Esophagus muscularis mucosa (tissue), 4 donors: Measurements from ENCODE around the gene CAMKV. TPM values are rescaled to one million over a fixed set of nuclear protein-coding genes. Genes with fewer than 3 reads are reported as not detected.
"Not testable (repeated sequence)": the region's sequence is repeated elsewhere in the genome, so short reads cannot be mapped to it uniquely, and the experiment has no call there.

Source experiments
- DNase-seq: peaks from one replicate; pipeline ENCODE4 v3.0.0-alpha.2; 2017; ENCODE audit errors: extremely low spot score
- H3K27ac ChIP-seq, 4 donors: fragments of 200-600 bp; sonication (generic); replicated peaks in 1 of 4; 1 replicate in 3 of 4; 2 replicates in 1 of 4; pipeline ENCODE4 v1.5.1; 2016 to 2019; ENCODE audit warnings: mild to moderate bottlenecking in 1 of 4
- H3K27me3 ChIP-seq, 4 donors: fragments of 200-600 bp; sonication (generic); one replicate each; pipeline versions ENCODE4 v1.5.1 to v1.6.0; 2016 to 2019
- H3K36me3 ChIP-seq, 4 donors: fragments of 200-600 bp; sonication (generic); one replicate each; pipeline ENCODE4 v1.5.1; 2016 to 2019
- H3K4me1 ChIP-seq, 4 donors: fragments of 200-600 bp; sonication (generic); one replicate each; pipeline ENCODE4 v1.5.1; 2016 to 2019
- H3K4me3 ChIP-seq, 4 donors: fragments of 200-600 bp; sonication (generic); 1 replicate in 2 of 4; 2 replicates in 2 of 4; pipeline ENCODE4 v1.5.1; 2016 to 2019; ENCODE audit warnings: mild to moderate bottlenecking in 4 of 4, moderate library complexity in 1 of 4
- H3K9me3 ChIP-seq, 4 donors: fragments of 200-600 bp; sonication (generic); 1 replicate in 3 of 4; 2 replicates in 1 of 4; pipeline ENCODE4 v1.5.1; 2016 to 2019
- EP300 ChIP-seq: sonication (generic); formaldehyde crosslinking; IDR thresholded peaks from one replicate; pipeline ENCODE4 v1.6.1; 2017; ENCODE audit warnings: antibody characterized with exemption
- POLR2A ChIP-seq: fragments of 450-650 bp; IDR thresholded peaks from one replicate; pipeline ENCODE4 v1.6.1; 2017; ENCODE audit warnings: antibody characterized with exemption, moderate library complexity, mild to moderate bottlenecking, low read depth
- POLR2AphosphoS5 ChIP-seq, 2 donors: sonication (generic); formaldehyde crosslinking; IDR thresholded peaks; one replicate each; pipeline ENCODE4 v1.6.1; 2017; ENCODE audit warnings: antibody characterized with exemption in 2 of 2
- WGBS: methylation state at CpG from one replicate; pipeline ENCODE4 v1.1.5; 2018; 5-methylcytosine and 5-hydroxymethylcytosine counted together
- intact Hi-C: fragments of 100-400 bp; cut with DNase I; formaldehyde crosslinking; loops from one replicate; pipeline ENCODE4 v1.15.1; 2023
- total RNA-seq, 4 donors: library from RNA; depleted of rRNA; stranded (reverse); fragments of >200 nt; gene quantifications; one replicate each; pipeline versions ENCODE4 v1.1.0 to v1.2.1, GENCODE V29; 2016
- TF ChIP-seq, protein P1 (sequence below), 3 experiments: fragments of 200-600 bp in 2 of 3; fragments of 450-650 bp in 1 of 3; sonication (generic) in 2 of 3; IDR thresholded peaks; one replicate each; pipeline ENCODE4 v1.5.1; 2017 to 2019; ENCODE audit warnings: antibody characterized with exemption in 3 of 3, mild to moderate bottlenecking in 2 of 3, moderate library complexity in 1 of 3

The CAMKV gene
- total RNA-seq, 4 donors from 2014 or later, result 0.13 TPM; not detected in 3

GRCh38 chr3:49839193-49839809 lies 30.4 kb downstream of the CAMKV start:
- H3K27ac ChIP-seq, result peak overlapping the region in 2 of 4 donors; percentile 26 to 41

DNA sequence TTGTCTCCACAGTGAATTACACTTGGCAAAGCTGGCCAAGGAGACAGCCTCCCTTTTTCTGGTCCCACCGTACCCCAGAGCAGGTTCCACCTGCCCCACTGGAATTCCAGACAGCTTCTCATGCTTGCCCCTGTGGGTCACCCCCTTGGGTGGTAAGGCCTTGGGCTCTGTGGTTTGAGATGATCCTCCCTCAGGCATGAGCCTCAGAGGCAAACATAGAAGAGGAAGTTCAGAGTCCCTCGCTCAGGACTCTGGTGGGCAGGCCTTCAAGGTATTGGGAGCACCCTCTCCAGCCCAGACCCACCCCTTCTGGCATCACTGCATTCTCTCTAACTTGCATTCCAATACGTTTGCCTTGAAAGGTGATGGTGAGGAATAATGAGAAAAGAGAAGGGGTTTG lies 38.4 kb downstream of the CAMKV start:
- Histone ChIP-seq H3K27me3 (no peaks in the 10 kb centered on the region), H3K4me3 (no peak overlapping the region), H3K4me1 (no peaks in the 10 kb centered on the region), H3K9me3 (no peaks in the 10 kb centered on the region), H3K27ac (no peak overlapping the region), H3K36me3 (peaks cover 0 to 24% (median 10%) of the 10 kb centered on the region in 4 donors)
- no peak for DNase-seq
- intact Hi-C loops, result no loop called here
- WGBS, result 76% methylated on average over 3 of the region's 3 CpGs
- TF ChIP-seq POLR2A, result no peak
- TF ChIP-seq, protein P1, sequence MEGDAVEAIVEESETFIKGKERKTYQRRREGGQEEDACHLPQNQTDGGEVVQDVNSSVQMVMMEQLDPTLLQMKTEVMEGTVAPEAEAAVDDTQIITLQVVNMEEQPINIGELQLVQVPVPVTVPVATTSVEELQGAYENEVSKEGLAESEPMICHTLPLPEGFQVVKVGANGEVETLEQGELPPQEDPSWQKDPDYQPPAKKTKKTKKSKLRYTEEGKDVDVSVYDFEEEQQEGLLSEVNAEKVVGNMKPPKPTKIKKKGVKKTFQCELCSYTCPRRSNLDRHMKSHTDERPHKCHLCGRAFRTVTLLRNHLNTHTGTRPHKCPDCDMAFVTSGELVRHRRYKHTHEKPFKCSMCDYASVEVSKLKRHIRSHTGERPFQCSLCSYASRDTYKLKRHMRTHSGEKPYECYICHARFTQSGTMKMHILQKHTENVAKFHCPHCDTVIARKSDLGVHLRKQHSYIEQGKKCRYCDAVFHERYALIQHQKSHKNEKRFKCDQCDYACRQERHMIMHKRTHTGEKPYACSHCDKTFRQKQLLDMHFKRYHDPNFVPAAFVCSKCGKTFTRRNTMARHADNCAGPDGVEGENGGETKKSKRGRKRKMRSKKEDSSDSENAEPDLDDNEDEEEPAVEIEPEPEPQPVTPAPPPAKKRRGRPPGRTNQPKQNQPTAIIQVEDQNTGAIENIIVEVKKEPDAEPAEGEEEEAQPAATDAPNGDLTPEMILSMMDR (IDR thresholded peaks at IDR 0.05), result no peak
- TF ChIP-seq EP300, result no peak

More at GRCh38 chr3:49839193-49839809, 30.4 kb downstream of the CAMKV start:
- H3K36me3 ChIP-seq, result peaks cover 0 to 6% (median 0%) of the 10 kb centered on the region in 4 donors
- TF ChIP-seq, protein P1 (IDR thresholded peaks at IDR 0.05), result peak; percentile 92 to 94 (median 94)
- TF ChIP-seq POLR2AphosphoS5 (IDR thresholded peaks at IDR 0.05) (peak; percentile 46 to 65), EP300 (no peak)
- intact Hi-C loops, result loop anchor here (1.0 to 5.0 kb wide), 3 partner anchors 37 to 137 kb away; partner anchors contain the start of gene GMPPB
- H3K9me3 ChIP-seq, result no peaks in the 10 kb centered on the region
- H3K4me1 ChIP-seq, result peaks cover 14 to 26% (median 20%) of the 10 kb centered on the region in 4 donors
- no peaks in the 10 kb centered on the region for H3K27me3 ChIP-seq
- no peak for DNase-seq
- no peak overlapping the region for H3K4me3 ChIP-seq
- 29% methylated on average over 6 of the region's 6 CpGs for WGBS

DNA sequence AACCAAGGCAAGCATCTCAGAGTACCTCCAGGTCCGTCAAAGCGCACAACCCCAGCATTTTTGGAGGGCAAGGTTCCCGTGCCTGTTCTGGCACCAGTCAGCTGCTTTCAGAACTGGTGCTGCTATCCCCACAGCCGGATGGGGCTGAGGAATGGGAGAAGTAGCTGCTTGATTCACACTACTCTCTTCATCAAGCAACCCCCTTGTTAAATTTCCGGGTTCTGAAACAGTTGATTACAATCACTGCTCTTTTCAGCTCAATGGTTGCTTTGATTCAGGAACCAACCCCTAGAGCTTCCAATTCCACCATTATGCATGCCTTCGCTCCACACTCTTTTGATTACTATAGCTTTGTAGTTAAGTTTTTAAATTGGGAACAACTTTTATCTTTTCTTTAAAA lies 43.7 kb downstream of the CAMKV start:
- intact Hi-C loops, result no loop called here
- DNase-seq, result no peak
- no peaks in the 10 kb centered on the region for H3K4me1 ChIP-seq
- H3K36me3 ChIP-seq, result peaks cover 0 to 24% (median 7%) of the 10 kb centered on the region in 4 donors
- H3K27ac ChIP-seq, result no peak overlapping the region
- no peaks in the 10 kb centered on the region for H3K9me3 ChIP-seq
- no peak overlapping the region for H3K4me3 ChIP-seq
- TF ChIP-seq, protein P1 (IDR thresholded peaks at IDR 0.05), result no peak
- no peak for TF ChIP-seq EP300
- TF ChIP-seq POLR2A, result no peak
- TF ChIP-seq POLR2AphosphoS5 (IDR thresholded peaks at IDR 0.05), result no peak
- 89% methylated on average over 6 of the region's 6 CpGs for WGBS
- no peaks in the 10 kb centered on the region for H3K27me3 ChIP-seq

- H3K36me3 ChIP-seq, H3K27ac ChIP-seq, intact Hi-C loops, H3K4me3 ChIP-seq, H3K4me1 ChIP-seq, H3K27me3 ChIP-seq, H3K9me3 ChIP-seq, DNase-seq: not testable (repeated sequence)
- 98% methylated on average over 3 of the region's 3 CpGs for WGBS
Measured at GRCh38 chr3:49823131-49823530, 46.6 kb downstream of the CAMKV start.

DNA sequence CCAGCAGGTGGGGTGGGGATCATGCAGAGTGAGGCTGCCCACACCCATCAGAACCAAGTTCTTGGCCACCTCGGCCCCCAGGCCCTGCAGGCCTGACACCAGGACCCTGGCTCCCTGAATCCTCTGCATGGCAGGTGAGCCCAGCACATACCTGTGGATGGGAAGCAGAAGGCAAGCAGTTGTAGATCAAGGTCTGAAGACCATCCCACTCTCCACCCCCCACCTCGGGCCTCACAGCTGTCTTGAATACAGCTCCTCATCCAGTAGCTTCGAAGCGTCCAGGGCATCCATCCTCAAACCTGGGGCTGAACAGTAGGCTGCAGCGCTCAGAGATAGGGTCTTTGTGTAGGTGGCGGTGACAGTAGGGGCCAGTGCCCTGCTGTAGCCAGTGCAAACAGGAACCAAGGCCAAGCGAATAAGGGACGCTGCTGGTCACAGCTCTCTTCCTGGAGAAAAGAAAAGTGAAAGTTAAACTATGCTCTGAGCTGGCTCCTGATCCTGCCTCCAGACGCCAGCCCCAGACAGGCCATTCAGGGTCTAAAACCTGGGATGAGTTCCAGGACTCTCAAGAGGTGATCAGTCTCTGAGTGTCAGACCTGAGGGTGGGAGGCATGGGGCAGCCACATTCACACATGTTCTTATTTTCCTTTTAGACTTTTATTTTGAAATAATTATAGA lies 56.1 kb downstream of the CAMKV start, which contains the start of gene UBA7:
Gene UBA7, minus strand, starts transcription at position 457 of the 678 bp plus-strand sequence. Its CDS starts 166 bp downstream, at position 291.
- intact Hi-C loops, result no loop called here
- no peak for DNase-seq
- Histone ChIP-seq H3K4me3 (peak within 1 kb of the TSS; percentile 55 to 67 (median 58)), H3K4me1 (peaks cover 19 to 39% (median 30%) of the 10 kb centered on the region in 4 donors), H3K27ac (peak within 1 kb of the TSS; percentile 72 to 82 (median 81)), H3K36me3 (peaks cover 4 to 39% (median 33%) of the 10 kb centered on the region in 4 donors), H3K9me3 (no peaks in the 10 kb centered on the region), H3K27me3 (no peaks in the 10 kb centered on the region)
- no peak for TF ChIP-seq POLR2A
- TF ChIP-seq EP300, result no peak
- TF ChIP-seq POLR2AphosphoS5 (IDR thresholded peaks at IDR 0.05), result peak; percentile 44 to 73
- TF ChIP-seq, protein P1 (IDR thresholded peaks at IDR 0.05), result no peak
- WGBS, result 8% methylated on average over 9 of the region's 9 CpGs
